ENCODE measurements around the gene CNKSR2.
"Not testable (repeated sequence)": the region's sequence is repeated elsewhere in the genome, so short reads cannot be mapped to it uniquely, and the experiment has no call there.

Gene CNKSR2

GRCh38 chrX:21528076-21528475, 153.9 kb downstream of the CNKSR2 start:
- peak overlapping the region; percentile 31 for H3K27ac ChIP-seq
- no peak for TF ChIP-seq CTCF (IDR thresholded peaks at IDR 0.05)
- TF ChIP-seq ZFX (IDR thresholded peaks at IDR 0.05; ENCODE audit: borderline replicate concordance), result no peak

- H3K27ac ChIP-seq, result no peak overlapping the region
- TF ChIP-seq ZFX (IDR thresholded peaks at IDR 0.05; ENCODE audit: borderline replicate concordance) (no peak), CTCF (IDR thresholded peaks at IDR 0.05) (no peak)
Measured at GRCh38 chrX:21529771-21530170, 155.6 kb downstream of the CNKSR2 start.

- H3K27ac ChIP-seq, result not testable (repeated sequence)
Measured at GRCh38 chrX:21544642-21545041, 170.4 kb downstream of the CNKSR2 start.

- TF ChIP-seq ZFX (IDR thresholded peaks at IDR 0.05; ENCODE audit: borderline replicate concordance) (no peak), CTCF (IDR thresholded peaks at IDR 0.05) (no peak)
- H3K27ac ChIP-seq, result no peak overlapping the region
Measured at GRCh38 chrX:21559417-21559816, 185.2 kb downstream of the CNKSR2 start.

GRCh38 chrX:21565025-21565424, 190.8 kb downstream of the CNKSR2 start:
- H3K27ac ChIP-seq, result no peak overlapping the region
- TF ChIP-seq CTCF (IDR thresholded peaks at IDR 0.05) (no peak), ZFX (IDR thresholded peaks at IDR 0.05; ENCODE audit: borderline replicate concordance) (no peak)

GRCh38 chrX:21574793-21575192, 200.6 kb downstream of the CNKSR2 start:
- no peak overlapping the region for H3K27ac ChIP-seq
- no peak for TF ChIP-seq ZFX (IDR thresholded peaks at IDR 0.05; ENCODE audit: borderline replicate concordance)
- TF ChIP-seq CTCF (IDR thresholded peaks at IDR 0.05), result no peak

GRCh38 chrX:21581479-21581878, 207.3 kb downstream of the CNKSR2 start:
- no peak overlapping the region for H3K27ac ChIP-seq
- TF ChIP-seq ZFX (IDR thresholded peaks at IDR 0.05; ENCODE audit: borderline replicate concordance) (no peak), CTCF (IDR thresholded peaks at IDR 0.05) (no peak)

GRCh38 chrX:21586001-21586400, 211.8 kb downstream of the CNKSR2 start:
- H3K27ac ChIP-seq, result no peak overlapping the region
- TF ChIP-seq CTCF (IDR thresholded peaks at IDR 0.05), result no peak
- TF ChIP-seq ZFX (IDR thresholded peaks at IDR 0.05; ENCODE audit: borderline replicate concordance), result no peak
